Astrocyte (in vitro differentiated cells and primary cell): ENCODE results near the gene CMSS1.

Experiments
- EZH2 ChIP-seq: IDR thresholded peaks from 2 replicates; pipeline ENCODE4 v1.6.1; 2012; ENCODE audit warnings: mild to moderate bottlenecking, low read length, inconsistent platforms; ENCODE audit not compliant: insufficient read depth
- TF ChIP-seq, protein P1 (sequence below): IDR thresholded peaks from 2 replicates; pipeline ENCODE4 v1.5.1; 2011; ENCODE audit warnings: low read depth, mild to moderate bottlenecking, inconsistent platforms, low read length, moderate library complexity; ENCODE audit not compliant: insufficient read depth

- TF ChIP-seq, protein P1, sequence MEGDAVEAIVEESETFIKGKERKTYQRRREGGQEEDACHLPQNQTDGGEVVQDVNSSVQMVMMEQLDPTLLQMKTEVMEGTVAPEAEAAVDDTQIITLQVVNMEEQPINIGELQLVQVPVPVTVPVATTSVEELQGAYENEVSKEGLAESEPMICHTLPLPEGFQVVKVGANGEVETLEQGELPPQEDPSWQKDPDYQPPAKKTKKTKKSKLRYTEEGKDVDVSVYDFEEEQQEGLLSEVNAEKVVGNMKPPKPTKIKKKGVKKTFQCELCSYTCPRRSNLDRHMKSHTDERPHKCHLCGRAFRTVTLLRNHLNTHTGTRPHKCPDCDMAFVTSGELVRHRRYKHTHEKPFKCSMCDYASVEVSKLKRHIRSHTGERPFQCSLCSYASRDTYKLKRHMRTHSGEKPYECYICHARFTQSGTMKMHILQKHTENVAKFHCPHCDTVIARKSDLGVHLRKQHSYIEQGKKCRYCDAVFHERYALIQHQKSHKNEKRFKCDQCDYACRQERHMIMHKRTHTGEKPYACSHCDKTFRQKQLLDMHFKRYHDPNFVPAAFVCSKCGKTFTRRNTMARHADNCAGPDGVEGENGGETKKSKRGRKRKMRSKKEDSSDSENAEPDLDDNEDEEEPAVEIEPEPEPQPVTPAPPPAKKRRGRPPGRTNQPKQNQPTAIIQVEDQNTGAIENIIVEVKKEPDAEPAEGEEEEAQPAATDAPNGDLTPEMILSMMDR, result no peak
- no peak for TF ChIP-seq EZH2
Observed at GRCh38 chr3:100030346-100030745, 212.7 kb downstream of the CMSS1 start.
